Skeletal muscle cell (primary cell): Measurements from ENCODE around the gene KSR2.
A peak's percentile ranks its signal among the peaks of the same experiment; 100 is the strongest.
"Not testable (repeated sequence)": the region's sequence is repeated elsewhere in the genome, so short reads cannot be mapped to it uniquely, and the experiment has no call there.

ENCODE experiments used
- DNase-seq: peaks from one replicate; pipeline ENCODE4 v3.0.0-alpha.2; 2010; ENCODE audit warnings: low read depth
- H3K4me3 ChIP-seq: 2 replicates; pipeline ENCODE4 v1.5.1; 2011; ENCODE audit warnings: low read depth, mild to moderate bottlenecking, control low read depth, low read length, moderate library complexity

KSR2 gene

GRCh38 chr12:117674313-117674712 is 294.5 kb downstream of the KSR2 start:
- no peak for DNase-seq
- no peak overlapping the region for H3K4me3 ChIP-seq

- no peak for DNase-seq
- no peak overlapping the region for H3K4me3 ChIP-seq
Observed at GRCh38 chr12:117671734-117672133, 297.1 kb downstream of the KSR2 start.

- H3K4me3 ChIP-seq, result no peak overlapping the region
- no peak for DNase-seq
Observed at GRCh38 chr12:117664169-117664568, 304.6 kb downstream of the KSR2 start.

- no peak for DNase-seq
- H3K4me3 ChIP-seq, result no peak overlapping the region
Observed at GRCh38 chr12:117662620-117663395, 306.0 kb downstream of the KSR2 start.

GRCh38 chr12:117662220-117662619 is 306.6 kb downstream of the KSR2 start:
- H3K4me3 ChIP-seq, result no peak overlapping the region
- no peak for DNase-seq

- no peak overlapping the region for H3K4me3 ChIP-seq
- DNase-seq, result no peak
Observed at GRCh38 chr12:117661471-117661870, 307.3 kb downstream of the KSR2 start.

- no peak for DNase-seq
- no peak overlapping the region for H3K4me3 ChIP-seq
Observed at GRCh38 chr12:117660896-117661295, 307.9 kb downstream of the KSR2 start.

GRCh38 chr12:117658226-117658625 is 310.6 kb downstream of the KSR2 start:
- no peak for DNase-seq
- no peak overlapping the region for H3K4me3 ChIP-seq

- DNase-seq, result no peak
Observed at GRCh38 chr12:117649796-117650195, 319.0 kb downstream of the KSR2 start.

GRCh38 chr12:117646520-117646919 is 322.3 kb downstream of the KSR2 start:
- H3K4me3 ChIP-seq, result no peak overlapping the region
- no peak for DNase-seq

More at GRCh38 chr12:117649796-117650195, 319.0 kb downstream of the KSR2 start:
- H3K4me3 ChIP-seq, result no peak overlapping the region

GRCh38 chr12:117645473-117645872 is 323.3 kb downstream of the KSR2 start:
- H3K4me3 ChIP-seq, result no peak overlapping the region
- no peak for DNase-seq

- H3K4me3 ChIP-seq, result no peak overlapping the region
- no peak for DNase-seq
Observed at GRCh38 chr12:117643971-117644370, 324.8 kb downstream of the KSR2 start.

GRCh38 chr12:117641885-117642284 is 326.9 kb downstream of the KSR2 start:
- no peak for DNase-seq
- H3K4me3 ChIP-seq, result no peak overlapping the region

- no peak overlapping the region for H3K4me3 ChIP-seq
- no peak for DNase-seq
Observed at GRCh38 chr12:117640511-117640910, 328.3 kb downstream of the KSR2 start.

- no peak for DNase-seq
- H3K4me3 ChIP-seq, result no peak overlapping the region
Observed at GRCh38 chr12:117629454-117629853, 339.3 kb downstream of the KSR2 start.

GRCh38 chr12:117628711-117629110 is 340.1 kb downstream of the KSR2 start:
- not testable (repeated sequence) for H3K4me3 ChIP-seq, DNase-seq

GRCh38 chr12:117622741-117623140 is 346.0 kb downstream of the KSR2 start:
- H3K4me3 ChIP-seq, result no peak overlapping the region
- DNase-seq, result no peak

- no peak overlapping the region for H3K4me3 ChIP-seq
- DNase-seq, result peak; percentile 3
Observed at GRCh38 chr12:117622087-117622486, 346.7 kb downstream of the KSR2 start.

- no peak overlapping the region for H3K4me3 ChIP-seq
- DNase-seq, result no peak
Observed at GRCh38 chr12:117607778-117608177, 361.0 kb downstream of the KSR2 start.

GRCh38 chr12:117606945-117607344 is 361.8 kb downstream of the KSR2 start:
- no peak overlapping the region for H3K4me3 ChIP-seq
- no peak for DNase-seq

- no peak overlapping the region for H3K4me3 ChIP-seq
- DNase-seq, result no peak
Observed at GRCh38 chr12:117606024-117606423, 362.8 kb downstream of the KSR2 start.
